ENCODE measurements around the gene CAPN12. TPM values are rescaled to one million over a fixed set of nuclear protein-coding genes. Genes with fewer than 3 reads are reported as not detected.
A peak's percentile ranks its signal among the peaks of the same experiment; 100 is the strongest.

Gene CAPN12
- total and polyA plus RNA-seq, 10 of the 15 experiments (the other 5 are each of a cell fraction or from before 2014, with no cell fraction given) = 0.64 to 4.6 (median 2.0) TPM

DNA sequence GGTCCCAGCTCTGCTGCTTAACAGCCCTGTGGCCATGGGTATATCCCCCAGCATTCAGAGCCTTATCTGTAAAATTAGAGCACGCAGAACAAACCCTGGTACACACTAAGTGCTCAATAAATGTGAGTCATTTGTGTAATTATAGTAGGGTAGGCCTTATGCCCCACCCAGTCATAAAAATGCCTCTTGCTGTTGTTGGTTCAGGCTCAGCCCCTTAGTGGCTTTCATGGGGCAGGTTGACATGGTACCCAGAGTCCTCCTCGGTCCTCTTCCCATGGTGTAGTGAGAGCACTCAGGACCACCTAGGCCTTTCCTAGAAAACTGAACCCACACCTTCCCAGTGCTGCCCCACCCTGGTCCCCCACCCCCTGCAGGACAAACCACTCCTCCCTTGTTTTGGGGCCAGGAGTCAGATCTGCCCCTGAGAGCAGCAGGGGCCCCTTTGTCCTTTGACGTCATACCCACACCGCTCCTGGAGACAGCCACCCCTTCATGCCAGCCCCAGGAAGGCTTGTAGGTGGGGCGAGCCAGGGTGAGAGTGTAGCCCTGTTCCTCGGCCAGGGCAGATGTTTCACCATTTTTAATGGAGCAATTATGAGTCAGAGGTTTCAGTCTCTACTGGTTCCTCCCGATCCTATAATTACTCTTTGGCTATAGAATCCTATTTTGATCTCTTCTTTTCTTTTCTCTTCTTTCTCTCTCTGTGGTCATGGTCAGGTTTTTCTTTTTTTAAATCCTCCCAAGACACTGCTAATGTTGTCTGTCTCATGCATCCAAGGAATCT is 60.0 kb downstream of the CAPN12 start:
- Histone ChIP-seq H4K20me1 (ENCODE audit: control insufficient read depth, insufficient read depth) (no peaks in the 10 kb centered on the region; the same call in 1 of the 2 replicates), H3K27me3 (replicated peaks in 1 of 2; ENCODE audit: control insufficient read depth in 2 of 2, insufficient read depth in 2 of 2, low read length in 1 of 2) (no peaks in the 10 kb centered on the region), H3K4me1 (ENCODE audit: control insufficient read depth, insufficient read depth, low read length) (peaks cover 50% of the 10 kb centered on the region), H3K79me2 (ENCODE audit: control insufficient read depth, insufficient read depth, low read length) (peaks cover 81% of the 10 kb centered on the region), H3K36me3 (ENCODE audit: control insufficient read depth in 2 of 2, insufficient read depth in 2 of 2, low read length in 1 of 2) (peaks cover 0 to 9% of the 10 kb centered on the region in 2 experiments; a peak in 2 of 4 replicates), H3K4me3 (no peak overlapping the region), H3K9me3 (replicated peaks; ENCODE audit: control insufficient read depth, insufficient read depth, low read length) (no peaks in the 10 kb centered on the region), H3K9ac (ENCODE audit: control insufficient read depth, insufficient read depth, low read length) (no peak overlapping the region), H3K27ac (ENCODE audit: control insufficient read depth, insufficient read depth) (peak overlapping the region; percentile 70), H2AFZ (ENCODE audit: control insufficient read depth, low read depth, low read length) (no peak overlapping the region), H3K4me2 (ENCODE audit: control insufficient read depth, insufficient read depth) (peak overlapping the region; percentile 19)
- FAIRE-seq (no peak), DNase-seq (ENCODE audit: low read depth, low spot score) (no peak), ATAC-seq (peak; percentile 86)
- ChIA-PET POLR2A (interaction anchor here (0.6 to 0.9 kb wide), 3 partner anchors 10 to 67 kb away, joined by 3 to 4 read pairs (median 4); partner anchors contain the start of gene MAP4K1), CTCF (interaction anchor here (1.2 kb wide), 2 partner anchors 50 to 282 kb away, joined by 7 to 8 read pairs; partner anchors contain the start of gene FAM98C), RAD21 (ENCODE audit: unreplicated experiment) (no interaction called here), SMC1A (ENCODE audit: uncharacterized antibody, unreplicated experiment) (interaction anchor here (1.0 to 1.4 kb wide), 3 partner anchors 22 to 37 kb away, joined by 3 to 4 read pairs (median 3); partner anchors contain the start of gene ACTN4)
- 21% methylated on average over 7 of the region's 7 CpGs for WGBS (ENCODE audit: insufficient coverage, insufficient replicate concordance, low lambda C conversion rate, missing lambda C conversion rate)
- in situ Hi-C loops (cut with MboI) = no loop called here
- intact Hi-C loops (cut with micrococcal nuclease; ENCODE audit: unreplicated experiment) = no loop called here
- no TSS peak for BruUV-seq (replicated peaks)
- TF ChIP-seq HDGF (IDR thresholded peaks at IDR 0.05) (no peak), JUNB (IDR thresholded peaks at IDR 0.05) (peak; percentile 6), YBX1 (IDR thresholded peaks at IDR 0.05) (no peak), NFXL1 (IDR thresholded peaks at IDR 0.05; ENCODE audit: borderline replicate concordance) (no peak), WRNIP1 (IDR thresholded peaks at IDR 0.05; ENCODE audit: borderline replicate concordance, low read depth, low read length) (no peak), PML (IDR thresholded peaks at IDR 0.05; ENCODE audit: low read length) (no peak), SREBF2 (IDR thresholded peaks at IDR 0.05; ENCODE audit: low read length) (no peak), JUND (IDR thresholded peaks at IDR 0.05; ENCODE audit: low read depth, low read length) (no peak), ZNF24 (IDR thresholded peaks at IDR 0.05) (no peak), NFIC (IDR thresholded peaks at IDR 0.05; ENCODE audit: low read depth, low read length) (peak; percentile 4; the same call in 1 of the 2 replicates), TBL1XR1 (IDR thresholded peaks at IDR 0.05; ENCODE audit: low read depth, low read length) (no peak), ZNF274 (IDR thresholded peaks at IDR 0.05; ENCODE audit: insufficient read depth, insufficient read length) (no peak)
- TF ChIP-seq, protein P1, sequence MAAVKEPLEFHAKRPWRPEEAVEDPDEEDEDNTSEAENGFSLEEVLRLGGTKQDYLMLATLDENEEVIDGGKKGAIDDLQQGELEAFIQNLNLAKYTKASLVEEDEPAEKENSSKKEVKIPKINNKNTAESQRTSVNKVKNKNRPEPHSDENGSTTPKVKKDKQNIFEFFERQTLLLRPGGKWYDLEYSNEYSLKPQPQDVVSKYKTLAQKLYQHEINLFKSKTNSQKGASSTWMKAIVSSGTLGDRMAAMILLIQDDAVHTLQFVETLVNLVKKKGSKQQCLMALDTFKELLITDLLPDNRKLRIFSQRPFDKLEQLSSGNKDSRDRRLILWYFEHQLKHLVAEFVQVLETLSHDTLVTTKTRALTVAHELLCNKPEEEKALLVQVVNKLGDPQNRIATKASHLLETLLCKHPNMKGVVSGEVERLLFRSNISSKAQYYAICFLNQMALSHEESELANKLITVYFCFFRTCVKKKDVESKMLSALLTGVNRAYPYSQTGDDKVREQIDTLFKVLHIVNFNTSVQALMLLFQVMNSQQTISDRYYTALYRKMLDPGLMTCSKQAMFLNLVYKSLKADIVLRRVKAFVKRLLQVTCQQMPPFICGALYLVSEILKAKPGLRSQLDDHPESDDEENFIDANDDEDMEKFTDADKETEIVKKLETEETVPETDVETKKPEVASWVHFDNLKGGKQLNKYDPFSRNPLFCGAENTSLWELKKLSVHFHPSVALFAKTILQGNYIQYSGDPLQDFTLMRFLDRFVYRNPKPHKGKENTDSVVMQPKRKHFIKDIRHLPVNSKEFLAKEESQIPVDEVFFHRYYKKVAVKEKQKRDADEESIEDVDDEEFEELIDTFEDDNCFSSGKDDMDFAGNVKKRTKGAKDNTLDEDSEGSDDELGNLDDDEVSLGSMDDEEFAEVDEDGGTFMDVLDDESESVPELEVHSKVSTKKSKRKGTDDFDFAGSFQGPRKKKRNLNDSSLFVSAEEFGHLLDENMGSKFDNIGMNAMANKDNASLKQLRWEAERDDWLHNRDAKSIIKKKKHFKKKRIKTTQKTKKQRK (IDR thresholded peaks at IDR 0.05; ENCODE audit: low read depth, low read length) = no peak
- TF ChIP-seq, protein P2, sequence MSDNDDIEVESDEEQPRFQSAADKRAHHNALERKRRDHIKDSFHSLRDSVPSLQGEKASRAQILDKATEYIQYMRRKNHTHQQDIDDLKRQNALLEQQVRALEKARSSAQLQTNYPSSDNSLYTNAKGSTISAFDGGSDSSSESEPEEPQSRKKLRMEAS (IDR thresholded peaks at IDR 0.05; ENCODE audit: low read depth, low read length) = no peak
- TF ChIP-seq, protein P3, sequence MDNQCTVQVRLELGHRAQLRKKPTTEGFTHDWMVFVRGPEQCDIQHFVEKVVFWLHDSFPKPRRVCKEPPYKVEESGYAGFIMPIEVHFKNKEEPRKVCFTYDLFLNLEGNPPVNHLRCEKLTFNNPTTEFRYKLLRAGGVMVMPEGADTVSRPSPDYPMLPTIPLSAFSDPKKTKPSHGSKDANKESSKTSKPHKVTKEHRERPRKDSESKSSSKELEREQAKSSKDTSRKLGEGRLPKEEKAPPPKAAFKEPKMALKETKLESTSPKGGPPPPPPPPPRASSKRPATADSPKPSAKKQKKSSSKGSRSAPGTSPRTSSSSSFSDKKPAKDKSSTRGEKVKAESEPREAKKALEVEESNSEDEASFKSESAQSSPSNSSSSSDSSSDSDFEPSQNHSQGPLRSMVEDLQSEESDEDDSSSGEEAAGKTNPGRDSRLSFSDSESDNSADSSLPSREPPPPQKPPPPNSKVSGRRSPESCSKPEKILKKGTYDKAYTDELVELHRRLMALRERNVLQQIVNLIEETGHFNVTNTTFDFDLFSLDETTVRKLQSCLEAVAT (IDR thresholded peaks at IDR 0.05) = no peak
- TF ChIP-seq, protein P4, sequence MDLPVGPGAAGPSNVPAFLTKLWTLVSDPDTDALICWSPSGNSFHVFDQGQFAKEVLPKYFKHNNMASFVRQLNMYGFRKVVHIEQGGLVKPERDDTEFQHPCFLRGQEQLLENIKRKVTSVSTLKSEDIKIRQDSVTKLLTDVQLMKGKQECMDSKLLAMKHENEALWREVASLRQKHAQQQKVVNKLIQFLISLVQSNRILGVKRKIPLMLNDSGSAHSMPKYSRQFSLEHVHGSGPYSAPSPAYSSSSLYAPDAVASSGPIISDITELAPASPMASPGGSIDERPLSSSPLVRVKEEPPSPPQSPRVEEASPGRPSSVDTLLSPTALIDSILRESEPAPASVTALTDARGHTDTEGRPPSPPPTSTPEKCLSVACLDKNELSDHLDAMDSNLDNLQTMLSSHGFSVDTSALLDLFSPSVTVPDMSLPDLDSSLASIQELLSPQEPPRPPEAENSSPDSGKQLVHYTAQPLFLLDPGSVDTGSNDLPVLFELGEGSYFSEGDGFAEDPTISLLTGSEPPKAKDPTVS (IDR thresholded peaks at IDR 0.05; ENCODE audit: low read depth, low read length) = no peak

Measured in GM12878 (cell line).